Measurements from ENCODE around the gene ASB1. TPM values are rescaled to one million over a fixed set of nuclear protein-coding genes. Genes with fewer than 3 reads are reported as not detected.

Gene ASB1
- total and polyA plus RNA-seq, 2 donors (not counting 1 experiment from before 2014, with no cell fraction given): 31.9 to 50.7 TPM

DNA sequence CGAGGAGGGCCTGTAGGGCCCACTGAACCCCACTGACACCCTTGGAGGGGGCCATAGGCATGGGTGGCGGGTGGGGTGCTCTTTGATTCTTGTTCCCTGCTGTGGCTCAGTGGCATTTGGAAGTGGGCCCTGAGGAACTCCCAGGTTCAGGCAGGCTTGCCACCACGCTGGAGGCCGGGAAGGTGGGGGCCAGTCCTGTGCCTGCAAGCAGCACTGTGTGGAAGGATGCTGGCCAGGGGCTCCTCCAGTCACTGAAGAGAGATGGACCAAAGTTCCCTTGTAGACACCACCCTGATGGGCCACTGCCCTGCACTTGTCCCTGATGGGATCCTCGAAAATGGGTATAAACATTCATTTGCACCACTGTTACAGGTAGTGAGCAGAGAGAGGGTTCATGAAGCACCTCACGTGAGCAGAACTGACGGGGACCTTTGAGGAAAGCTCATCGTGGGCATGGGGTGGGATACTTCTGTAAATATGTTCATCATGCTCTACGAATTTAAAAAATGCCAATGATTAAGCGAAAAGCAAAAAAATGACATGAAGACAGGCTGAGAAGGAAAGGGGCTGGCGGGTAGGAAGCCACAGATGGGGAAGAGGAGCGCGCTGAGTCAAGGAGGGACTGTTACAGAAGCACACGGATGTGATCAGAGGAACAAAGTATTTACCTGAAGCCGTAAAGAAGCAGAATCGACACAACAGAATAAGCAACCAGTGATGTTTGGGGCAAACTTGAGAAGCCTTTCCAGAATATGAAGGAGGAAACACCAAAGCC is 45.2 kb upstream of the ASB1 start:
- POLR2A ChIA-PET: no interaction called here
- peaks cover 0 to 9% (median 0%) of the 10 kb centered on the region in 3 donors for H3K9me3 ChIP-seq (ENCODE audit: control extremely low read depth in 1 of 3, control insufficient read depth in 2 of 3, insufficient read depth in 1 of 3, low read length in 2 of 3)
- peaks cover 11% of the 10 kb centered on the region for H3K4me1 Mint-ChIP-seq
- H3K27ac ChIP-seq (ENCODE audit: low read length in 2 of 2): no peak overlapping the region
- H3K36me3 ChIP-seq (replicated peaks in 1 of 2; ENCODE audit: control extremely low read depth in 1 of 2, control insufficient read depth in 1 of 2, extremely low read depth in 1 of 2, insufficient read depth in 2 of 2, low read length in 1 of 2): no peaks in the 10 kb centered on the region
- WGBS (ENCODE audit: insufficient coverage): 61% methylated on average over 15 of the region's 16 CpGs
- no peak overlapping the region for H3K9ac ChIP-seq (ENCODE audit: low read length)
- ATAC-seq (ENCODE audit: low read depth) (no peak), DNase-seq (no peak)
- TF ChIP-seq, protein P1, sequence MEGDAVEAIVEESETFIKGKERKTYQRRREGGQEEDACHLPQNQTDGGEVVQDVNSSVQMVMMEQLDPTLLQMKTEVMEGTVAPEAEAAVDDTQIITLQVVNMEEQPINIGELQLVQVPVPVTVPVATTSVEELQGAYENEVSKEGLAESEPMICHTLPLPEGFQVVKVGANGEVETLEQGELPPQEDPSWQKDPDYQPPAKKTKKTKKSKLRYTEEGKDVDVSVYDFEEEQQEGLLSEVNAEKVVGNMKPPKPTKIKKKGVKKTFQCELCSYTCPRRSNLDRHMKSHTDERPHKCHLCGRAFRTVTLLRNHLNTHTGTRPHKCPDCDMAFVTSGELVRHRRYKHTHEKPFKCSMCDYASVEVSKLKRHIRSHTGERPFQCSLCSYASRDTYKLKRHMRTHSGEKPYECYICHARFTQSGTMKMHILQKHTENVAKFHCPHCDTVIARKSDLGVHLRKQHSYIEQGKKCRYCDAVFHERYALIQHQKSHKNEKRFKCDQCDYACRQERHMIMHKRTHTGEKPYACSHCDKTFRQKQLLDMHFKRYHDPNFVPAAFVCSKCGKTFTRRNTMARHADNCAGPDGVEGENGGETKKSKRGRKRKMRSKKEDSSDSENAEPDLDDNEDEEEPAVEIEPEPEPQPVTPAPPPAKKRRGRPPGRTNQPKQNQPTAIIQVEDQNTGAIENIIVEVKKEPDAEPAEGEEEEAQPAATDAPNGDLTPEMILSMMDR (IDR thresholded peaks at IDR 0.05): no peak
- no peak for TF ChIP-seq EZH2 (IDR thresholded peaks at IDR 0.05; ENCODE audit: borderline replicate concordance, insufficient read depth, low read depth, low read length, poor library complexity, severe bottlenecking)
- H3K4me1 ChIP-seq (ENCODE audit: control insufficient read depth in 2 of 2, insufficient read depth in 2 of 2, low read length in 2 of 2): peaks cover 9% of the 10 kb centered on the region in 2 donors
- H3K9me3 Mint-ChIP-seq (ENCODE audit: insufficient read depth): no peaks in the 10 kb centered on the region
- H2AFZ ChIP-seq (ENCODE audit: insufficient read depth, low read depth, low read length, poor library complexity, severe bottlenecking): no peak overlapping the region
- CTCF ChIA-PET: no interaction called here
- no peak overlapping the region for H3K4me3 ChIP-seq (ENCODE audit: control extremely low read depth in 1 of 5, extremely low read depth in 1 of 5, insufficient read depth in 1 of 5, low read depth in 2 of 5, low read length in 4 of 5)
- intact Hi-C loops (cut with micrococcal nuclease): no loop called here
- H3K79me2 ChIP-seq (ENCODE audit: control insufficient read depth, insufficient read depth, low read length): no peaks in the 10 kb centered on the region
- H3K27me3 ChIP-seq (replicated peaks in 1 of 4; ENCODE audit: control extremely low read depth in 1 of 4, control insufficient read depth in 3 of 4, insufficient read depth in 4 of 4, low read length in 3 of 4): no peaks in the 10 kb centered on the region
- H3K4me3 Mint-ChIP-seq: no peak overlapping the region
- H3K4me2 ChIP-seq (replicated peaks; ENCODE audit: low read depth, low read length, poor library complexity, severe bottlenecking): no peak overlapping the region
- no peaks in the 10 kb centered on the region for H3K27me3 Mint-ChIP-seq
- H4K20me1 ChIP-seq (ENCODE audit: control insufficient read depth, insufficient read depth, low read length, poor library complexity, severe bottlenecking): no peaks in the 10 kb centered on the region
- H3K27ac Mint-ChIP-seq: no peak overlapping the region

DNA sequence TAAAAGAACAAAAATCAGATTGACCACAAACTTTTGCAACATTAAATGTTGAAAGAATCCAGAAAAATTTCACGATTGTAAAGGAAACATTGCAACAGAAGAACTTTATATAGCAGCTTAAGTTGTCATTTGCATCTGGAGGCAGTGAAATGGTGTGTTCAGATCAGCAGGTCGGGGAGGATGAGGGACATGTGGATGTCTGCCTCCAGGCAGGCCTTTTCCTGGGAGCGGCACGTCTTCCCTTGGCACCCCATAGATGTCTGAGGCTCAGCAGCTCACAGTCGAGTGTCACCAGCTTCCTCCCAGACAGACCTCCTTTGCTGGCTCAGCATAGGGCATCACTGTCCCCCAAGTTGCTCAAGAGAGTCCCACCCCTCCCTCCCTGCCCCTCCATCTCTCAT is 44.3 kb upstream of the ASB1 start:
- Histone ChIP-seq H3K9ac (ENCODE audit: low read length) (no peak overlapping the region), H3K9me3 (ENCODE audit: control extremely low read depth in 1 of 3, control insufficient read depth in 2 of 3, insufficient read depth in 1 of 3, low read length in 2 of 3) (peaks cover 0 to 9% (median 0%) of the 10 kb centered on the region in 3 donors), H2AFZ (ENCODE audit: insufficient read depth, low read depth, low read length, poor library complexity, severe bottlenecking) (no peak overlapping the region), H3K27me3 (replicated peaks in 1 of 4; ENCODE audit: control extremely low read depth in 1 of 4, control insufficient read depth in 3 of 4, insufficient read depth in 4 of 4, low read length in 3 of 4) (no peaks in the 10 kb centered on the region), H3K27ac (ENCODE audit: low read length in 2 of 2) (no peak overlapping the region), H4K20me1 (ENCODE audit: control insufficient read depth, insufficient read depth, low read length, poor library complexity, severe bottlenecking) (no peaks in the 10 kb centered on the region), H3K4me2 (replicated peaks; ENCODE audit: low read depth, low read length, poor library complexity, severe bottlenecking) (no peak overlapping the region), H3K4me1 (ENCODE audit: control insufficient read depth in 2 of 2, insufficient read depth in 2 of 2, low read length in 2 of 2) (peaks cover 4 to 5% of the 10 kb centered on the region in 2 donors), H3K4me3 (ENCODE audit: control extremely low read depth in 1 of 5, extremely low read depth in 1 of 5, insufficient read depth in 1 of 5, low read depth in 2 of 5, low read length in 4 of 5) (peak overlapping the region in 1 of 5 experiments; percentile 12), H3K36me3 (replicated peaks in 1 of 2; ENCODE audit: control extremely low read depth in 1 of 2, control insufficient read depth in 1 of 2, extremely low read depth in 1 of 2, insufficient read depth in 2 of 2, low read length in 1 of 2) (no peaks in the 10 kb centered on the region), H3K79me2 (ENCODE audit: control insufficient read depth, insufficient read depth, low read length) (no peaks in the 10 kb centered on the region)
- DNase-seq (no peak), ATAC-seq (ENCODE audit: low read depth) (no peak)
- TF ChIP-seq, protein P1 (IDR thresholded peaks at IDR 0.05): no peak
- no peak for TF ChIP-seq EZH2 (IDR thresholded peaks at IDR 0.05; ENCODE audit: borderline replicate concordance, insufficient read depth, low read depth, low read length, poor library complexity, severe bottlenecking)
- Mint-ChIP-seq H3K4me3 (no peak overlapping the region), H3K9me3 (ENCODE audit: insufficient read depth) (no peaks in the 10 kb centered on the region), H3K4me1 (peaks cover 6% of the 10 kb centered on the region), H3K27me3 (no peaks in the 10 kb centered on the region), H3K27ac (no peak overlapping the region)
- intact Hi-C loops (cut with micrococcal nuclease): no loop called here
- CTCF ChIA-PET: no interaction called here
- POLR2A ChIA-PET: no interaction called here
- 66% methylated on average over 5 of the region's 5 CpGs for WGBS (ENCODE audit: insufficient coverage)

Data from B cell (primary cell).